ENCODE results near the gene ZNG1B.
"Not testable (repeated sequence)": the region's sequence is repeated elsewhere in the genome, so short reads cannot be mapped to it uniquely, and the experiment has no call there.

Gene ZNG1B

GRCh38 chr2:113504081-113504480 is 66.6 kb downstream of the ZNG1B start:
- not testable (repeated sequence) for DNase-seq

DNA sequence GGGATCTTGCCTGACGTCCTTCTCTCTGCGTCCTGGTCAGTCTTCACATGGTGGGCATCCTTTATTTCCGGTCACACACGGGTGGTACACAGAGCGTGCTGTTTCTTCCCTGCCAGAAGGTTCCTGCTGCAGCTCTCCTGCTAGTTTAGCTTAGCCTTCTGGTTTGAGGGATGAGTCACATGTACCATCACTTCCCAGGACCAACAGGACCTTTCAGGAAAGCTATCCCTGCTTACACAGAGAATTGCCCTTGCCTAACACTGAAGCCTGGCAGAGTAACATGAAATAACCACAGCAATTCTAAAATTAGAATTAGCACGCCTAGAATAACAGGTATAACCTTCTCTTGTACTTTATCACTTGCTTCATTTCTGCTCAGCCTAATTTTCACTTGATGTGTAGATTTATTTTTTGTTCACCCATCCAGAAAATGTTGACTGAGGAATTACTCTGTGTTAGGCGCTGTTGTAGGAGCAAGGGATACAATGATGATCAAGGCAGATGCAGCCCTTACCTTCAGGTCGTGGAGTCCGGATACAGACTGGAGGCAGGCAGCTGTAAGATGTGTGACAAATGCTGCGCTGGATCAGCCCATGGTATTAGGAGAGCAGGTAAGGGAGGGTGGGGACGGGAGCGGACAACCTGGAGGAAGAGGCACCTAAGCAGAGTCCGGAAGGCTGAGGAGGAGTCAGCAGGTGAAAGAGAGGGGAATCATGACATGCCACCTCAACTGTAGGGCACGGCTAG is 70.1 kb downstream of the ZNG1B start:
- not testable (repeated sequence) for DNase-seq

DNA sequence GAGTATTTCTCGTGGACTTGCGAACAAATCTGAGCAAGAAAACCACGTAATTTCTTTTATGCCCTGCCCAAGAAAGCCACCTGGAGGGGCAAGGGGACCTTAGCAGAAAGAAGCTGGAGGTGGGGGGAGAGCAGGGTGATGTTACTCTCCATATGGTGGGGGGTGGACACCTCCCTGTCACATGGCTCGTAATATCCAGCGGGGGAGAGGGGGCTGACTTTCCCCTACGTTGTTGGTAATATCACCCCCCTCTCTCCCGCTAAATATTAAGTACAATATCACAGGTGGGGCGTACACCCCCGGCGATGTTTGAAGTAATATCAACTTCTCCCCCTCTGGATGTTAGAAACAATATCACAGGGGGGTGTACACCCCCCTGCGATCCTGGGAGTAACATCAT is 70.7 kb downstream of the ZNG1B start:
- not testable (repeated sequence) for DNase-seq

DNA sequence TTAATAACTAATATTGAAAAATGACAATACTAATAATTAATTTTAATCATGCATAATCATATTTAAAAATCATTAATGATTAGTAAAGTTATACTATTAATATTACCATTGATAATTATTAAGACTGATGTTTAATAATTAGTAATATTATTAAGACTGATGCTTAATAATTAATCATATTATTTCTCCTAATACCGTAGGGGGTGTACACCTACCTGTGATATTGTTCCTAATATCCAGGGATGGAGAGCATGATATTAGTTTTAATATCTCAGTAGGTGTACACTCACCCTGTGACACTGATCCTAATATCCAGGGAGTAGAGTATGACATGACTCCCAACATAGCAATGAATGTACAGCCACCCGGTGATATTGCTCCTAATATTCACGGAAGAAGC is 73.4 kb downstream of the ZNG1B start:
- DNase-seq = not testable (repeated sequence)

DNA sequence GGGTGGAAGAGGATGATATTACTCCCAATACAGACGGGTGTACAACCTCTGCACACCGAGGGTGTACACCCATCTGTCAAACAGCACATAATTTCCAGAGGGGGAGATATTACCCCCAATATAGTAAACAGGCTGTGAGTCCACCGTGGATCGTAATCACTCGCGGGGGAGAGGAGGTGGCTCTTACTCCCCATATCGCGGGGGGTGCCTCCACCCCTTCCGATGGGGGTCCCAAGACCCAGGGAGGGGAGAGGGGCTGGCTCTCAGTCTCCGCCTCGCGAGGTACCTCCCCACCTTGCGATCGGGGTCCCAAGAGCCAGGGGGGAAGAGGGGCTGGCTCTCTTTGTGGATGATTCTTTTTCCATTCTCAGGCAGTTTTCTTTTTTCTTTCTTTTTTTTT is 74.4 kb downstream of the ZNG1B start:
- not testable (repeated sequence) for DNase-seq

- DNase-seq = not testable (repeated sequence)
Measured at GRCh38 chr2:113515457-113515856, 78.0 kb downstream of the ZNG1B start.

DNA sequence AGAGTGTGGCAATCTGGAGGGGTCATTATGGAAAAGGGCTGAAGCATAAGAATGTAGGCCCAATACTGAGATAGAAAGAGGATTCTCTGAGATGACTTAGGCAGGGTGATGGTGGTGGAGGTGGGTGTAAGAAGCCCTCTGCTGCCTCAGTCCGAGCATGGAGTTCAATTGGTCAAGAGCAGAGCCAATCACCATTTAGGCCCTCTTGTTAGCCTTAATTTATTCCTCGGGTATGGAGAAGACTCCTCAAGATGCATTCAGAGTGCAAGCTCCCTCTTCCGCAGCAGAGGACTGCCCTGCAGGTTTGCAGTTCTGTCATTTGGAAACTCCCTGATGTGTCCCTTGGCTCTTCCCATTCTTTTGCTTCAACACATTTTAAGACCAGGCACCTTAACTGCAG is 78.5 kb downstream of the ZNG1B start:
- DNase-seq = not testable (repeated sequence)

GRCh38 chr2:113517025-113517424 is 79.5 kb downstream of the ZNG1B start:
- not testable (repeated sequence) for DNase-seq

- DNase-seq = not testable (repeated sequence)
Measured at GRCh38 chr2:113520837-113521236, 83.3 kb downstream of the ZNG1B start.

DNA sequence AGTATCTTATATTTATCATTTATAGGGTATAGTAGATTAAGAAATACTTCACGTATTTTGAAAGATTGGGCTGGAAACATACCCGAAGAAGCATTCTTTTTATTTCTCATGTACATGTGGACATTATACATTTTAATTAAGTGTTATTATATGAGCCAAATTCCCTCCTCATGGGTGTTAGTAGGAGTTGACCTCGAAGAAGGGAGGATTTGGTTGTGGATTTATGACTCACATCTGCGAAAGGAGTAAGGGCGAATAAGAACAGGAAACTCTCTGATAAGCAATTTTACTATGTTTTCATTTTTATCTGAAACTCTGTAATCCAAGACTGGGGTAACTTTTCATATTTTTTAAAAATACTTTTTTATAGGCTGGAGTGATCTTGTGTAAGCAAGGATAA is 84.0 kb downstream of the ZNG1B start:
- not testable (repeated sequence) for DNase-seq

GRCh38 chr2:113524986-113525385 is 87.5 kb downstream of the ZNG1B start:
- not testable (repeated sequence) for DNase-seq

GRCh38 chr2:113527350-113528045 is 90.0 kb downstream of the ZNG1B start:
- DNase-seq = not testable (repeated sequence)

DNA sequence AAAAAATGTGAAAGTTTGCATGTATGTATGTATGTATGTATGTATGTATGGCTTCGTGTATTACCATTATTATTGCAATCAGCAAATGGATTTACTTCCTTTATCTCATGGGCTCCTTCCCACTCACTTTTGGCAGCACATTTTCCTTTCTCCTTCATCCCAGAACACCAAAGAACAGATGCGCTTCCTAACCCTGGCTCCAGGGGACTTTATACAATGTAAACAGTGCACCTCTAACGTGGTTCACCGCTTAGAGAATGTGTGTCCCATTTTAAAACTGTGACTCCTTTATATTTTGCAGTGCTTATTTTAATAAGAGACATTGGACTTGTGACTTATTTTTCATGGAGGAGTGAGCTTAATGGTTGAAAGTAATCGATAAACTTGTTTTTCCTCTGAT is 90.6 kb downstream of the ZNG1B start:
- DNase-seq = not testable (repeated sequence)

- not testable (repeated sequence) for DNase-seq
Measured at GRCh38 chr2:113528904-113529303, 91.4 kb downstream of the ZNG1B start.

- not testable (repeated sequence) for DNase-seq
Measured at GRCh38 chr2:113532991-113533390, 95.5 kb downstream of the ZNG1B start.

GRCh38 chr2:113536573-113536972 is 99.1 kb downstream of the ZNG1B start:
- not testable (repeated sequence) for DNase-seq

DNA sequence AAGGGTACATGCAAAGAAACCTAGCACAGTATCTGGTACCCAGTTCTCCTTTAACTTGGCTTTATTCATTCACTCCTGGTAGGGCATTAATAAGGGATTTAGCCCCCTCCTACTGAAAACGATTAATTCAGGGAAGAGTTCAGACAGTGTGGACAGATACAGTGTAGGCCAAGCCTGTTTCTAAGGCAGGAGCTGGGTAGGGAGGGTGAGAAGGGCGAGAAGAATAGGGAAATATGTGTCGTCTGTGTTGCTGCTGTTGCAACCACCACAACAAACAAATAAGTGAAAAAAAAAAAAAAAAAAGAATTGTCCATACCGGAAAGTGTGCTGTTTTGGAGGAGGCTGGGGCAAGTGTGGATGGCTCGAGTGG is 103.3 kb downstream of the ZNG1B start:
- DNase-seq = not testable (repeated sequence)

DNA sequence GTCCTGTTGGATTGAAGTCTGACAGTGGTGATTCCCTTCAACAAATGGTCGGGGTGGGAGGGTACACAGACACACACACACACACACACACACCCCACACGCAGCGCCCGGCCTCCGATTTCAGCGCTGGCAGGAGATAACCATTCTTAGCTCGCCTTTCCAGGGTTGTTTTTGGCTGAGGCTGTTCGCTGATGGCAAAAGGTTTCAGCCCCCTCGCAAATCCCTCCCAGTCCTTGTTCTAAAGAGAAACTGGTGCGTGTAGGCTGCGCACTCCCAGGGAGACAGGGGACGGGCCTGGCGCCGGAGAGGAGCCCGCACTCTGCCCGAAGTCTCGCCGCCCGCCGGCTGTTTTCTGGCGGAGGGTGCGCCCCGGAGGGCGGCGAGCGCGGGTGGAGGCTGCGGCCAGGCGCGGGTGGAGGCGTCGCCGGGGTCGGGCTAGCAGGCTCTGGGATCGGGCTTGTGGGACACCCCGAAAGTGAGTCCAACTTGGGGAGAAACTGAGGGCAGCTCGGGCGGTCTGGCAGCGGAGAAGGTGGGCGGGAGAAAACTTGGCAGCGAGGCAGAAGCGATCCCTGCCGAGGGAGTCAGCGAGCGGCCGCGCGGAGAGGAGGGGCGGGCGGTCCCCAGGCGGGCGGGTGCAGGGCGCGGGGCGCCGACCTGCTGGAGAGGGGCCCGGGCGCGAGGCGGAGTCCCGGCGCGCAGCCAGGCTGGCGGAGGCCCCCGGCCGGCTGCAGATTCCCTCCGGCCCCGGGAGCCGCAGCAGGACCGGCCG is 103.9 kb downstream of the ZNG1B start:
- not testable (repeated sequence) for DNase-seq

- DNase-seq = not testable (repeated sequence)
Measured at GRCh38 chr2:113541976-113542485, 104.5 kb downstream of the ZNG1B start.

DNA sequence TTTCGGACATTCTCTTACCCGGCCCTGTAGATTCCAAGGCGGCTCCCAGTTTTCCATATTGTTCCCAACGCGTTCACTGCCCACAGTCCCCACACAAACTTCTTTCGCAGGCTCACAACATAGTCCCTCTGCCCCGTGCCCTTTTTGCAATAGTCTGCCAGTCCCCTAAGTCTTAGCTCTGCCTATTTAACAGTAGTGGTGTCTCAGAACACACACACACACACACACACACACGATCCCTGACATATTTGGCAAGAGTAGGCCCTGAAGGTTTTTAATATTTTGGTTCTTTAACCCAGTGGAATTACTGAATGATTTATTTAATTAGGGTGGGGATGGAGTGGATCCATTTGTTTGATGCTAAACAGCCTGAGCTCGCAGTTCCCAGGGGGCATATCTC is 105.0 kb downstream of the ZNG1B start:
- not testable (repeated sequence) for DNase-seq

Measured in NCI-H345 (cell line).